HepG2 (cell line): ENCODE measurements around the gene CNPPD1. TPM values are rescaled to one million over a fixed set of nuclear protein-coding genes. Genes with fewer than 3 reads are reported as not detected.
A peak's percentile ranks its signal among the peaks of the same experiment; 100 is the strongest.

ENCODE experiments used
- ADNP ChIP-seq: sonication (generic); formaldehyde crosslinking; IDR thresholded peaks from 2 replicates; pipeline ENCODE4 v1.4.0; 2020; ENCODE audit warnings: missing genetic modification reagents
- ASH2L ChIP-seq: fragments of 300-600, 200-600 bp; sonication (generic); IDR thresholded peaks from 2 replicates; pipeline ENCODE4 v1.7.0; 2017; ENCODE audit warnings: low read depth, mild to moderate bottlenecking, moderate library complexity, mixed read lengths, low read length; ENCODE audit not compliant: insufficient read length
- ATF1 ChIP-seq: IDR thresholded peaks from 2 replicates; pipeline ENCODE4 v1.6.1; 2016; ENCODE audit warnings: mild to moderate bottlenecking, control low read depth
- CREM ChIP-seq, 2 experiments: sonication (generic) in 1 of 2; formaldehyde crosslinking in 1 of 2; IDR thresholded peaks; 2 replicates each; pipeline versions ENCODE4 v1.4.0 to v1.6.1; 2016 to 2020; ENCODE audit warnings: antibody characterized with exemption in 1 of 2, mild to moderate bottlenecking in 1 of 2, missing genetic modification reagents in 1 of 2
- MEIS1 ChIP-seq: sonication (generic); formaldehyde crosslinking; IDR thresholded peaks from 2 replicates; pipeline ENCODE4 v1.9.0; 2021; ENCODE audit warnings: mild to moderate bottlenecking, missing genetic modification reagents, moderate library complexity, borderline replicate concordance
- MYC ChIP-seq: sonication (generic); formaldehyde crosslinking; IDR thresholded peaks from 2 replicates; pipeline ENCODE4 v1.9.0; 2021; ENCODE audit warnings: missing genetic modification reagents, borderline replicate concordance
- PLRG1 ChIP-seq: fragments of 450-650 bp; conservative IDR thresholded peaks from 2 replicates; pipeline ENCODE4 v1.6.1; 2016
- RXRB ChIP-seq: IDR thresholded peaks from 2 replicates; pipeline ENCODE4 v1.6.1; 2016; ENCODE audit warnings: borderline replicate concordance, missing genetic modification reagents, missing compliant biosample characterization
- SMAD1 ChIP-seq: sonication (generic); formaldehyde crosslinking; IDR thresholded peaks from 2 replicates; pipeline ENCODE4 v1.4.0; 2020; ENCODE audit warnings: missing genetic modification reagents, low read depth, mild to moderate bottlenecking, borderline replicate concordance
- SUZ12 ChIP-seq: fragments of 150-350 bp; IDR thresholded peaks from 2 replicates; pipeline ENCODE4 v1.6.1; 2014; ENCODE audit warnings: low read depth, low read length
- TAF1 ChIP-seq: sonication (generic); formaldehyde crosslinking; IDR thresholded peaks from 2 replicates; pipeline ENCODE4 v1.4.0; 2020; ENCODE audit warnings: missing genetic modification reagents
- TOE1 ChIP-seq: sonication (generic); formaldehyde crosslinking; IDR thresholded peaks from 2 replicates; pipeline ENCODE4 v1.4.0; 2020; ENCODE audit warnings: mild to moderate bottlenecking, missing genetic modification reagents
- TRAFD1 ChIP-seq: sonication (generic); formaldehyde crosslinking; IDR thresholded peaks from 2 replicates; pipeline ENCODE4 v1.5.1; 2020; ENCODE audit warnings: missing genetic modification reagents, mild to moderate bottlenecking, borderline replicate concordance
- ZBTB1 ChIP-seq: sonication (generic); formaldehyde crosslinking; IDR thresholded peaks from 2 replicates; pipeline ENCODE4 v1.4.0; 2020; ENCODE audit warnings: missing genetic modification reagents, borderline replicate concordance
- ZBTB7A ChIP-seq: sonication (generic); formaldehyde crosslinking; IDR thresholded peaks from 2 replicates; pipeline ENCODE4 v1.8.0; 2022; ENCODE audit warnings: mild to moderate bottlenecking, missing genetic modification reagents
- ZFP1 ChIP-seq: IDR thresholded peaks from 2 replicates; pipeline ENCODE4 v1.6.1; 2016
- ZMYM2 ChIP-seq: sonication (generic); formaldehyde crosslinking; IDR thresholded peaks from 2 replicates; pipeline ENCODE4 v1.8.0; 2022; ENCODE audit warnings: mild to moderate bottlenecking, missing genetic modification reagents
- ZNF274 ChIP-seq: sonication (generic); formaldehyde crosslinking; IDR thresholded peaks from 2 replicates; pipeline ENCODE4 v1.5.1; 2020; ENCODE audit warnings: mild to moderate bottlenecking, missing genetic modification reagents
- ZNF329 ChIP-seq: sonication (generic); formaldehyde crosslinking; IDR thresholded peaks from 2 replicates; pipeline ENCODE4 v1.9.0; 2021; ENCODE audit warnings: low read depth, mild to moderate bottlenecking, missing genetic modification reagents
- ZNF333 ChIP-seq: sonication (generic); formaldehyde crosslinking; IDR thresholded peaks from 2 replicates; pipeline ENCODE4 v1.4.0; 2020; ENCODE audit warnings: mild to moderate bottlenecking, missing genetic modification reagents, borderline replicate concordance
- ZNF557 ChIP-seq: sonication (generic); formaldehyde crosslinking; IDR thresholded peaks from 2 replicates; pipeline ENCODE4 v1.4.0; 2020; ENCODE audit warnings: missing genetic modification reagents
- polyA plus RNA-seq, 8 experiments: library from polyadenylated mRNA; depleted of rRNA in 3 of 8; stranded (reverse) in 7 of 8; unstranded in 1 of 8; fragments of >200 nt; fragmentation: Illumina TruSeq in 4 of 8; extraction: Trizol in 4 of 8; gene quantifications; 2 replicates each; pipeline versions ENCODE4 v1.2.1 to v1.2.3, GENCODE V29; 2011 to 2016; ENCODE audit warnings: low read depth in 4 of 8, missing spikeins in 1 of 8, mixed read lengths in 1 of 8; ENCODE audit not compliant: insufficient read depth in 1 of 8
- total RNA-seq, 5 experiments: library from RNA; depleted of rRNA; stranded (reverse); fragments of >200 nt; fragmentation: Illumina TruSeq; extraction: Trizol; gene quantifications; 2 replicates each; pipeline ENCODE4 v1.2.3, GENCODE V29; 2016; ENCODE audit warnings: low read depth in 1 of 5
- TF ChIP-seq, protein P1 (sequence below): sonication (generic); formaldehyde crosslinking; IDR thresholded peaks from 2 replicates; pipeline ENCODE4 v1.4.0; 2020; ENCODE audit warnings: missing genetic modification reagents
- TF ChIP-seq, protein P2 (sequence below): sonication (generic); formaldehyde crosslinking; IDR thresholded peaks from 2 replicates; pipeline ENCODE4 v1.4.0; 2020; ENCODE audit warnings: missing genetic modification reagents
- TF ChIP-seq, protein P3 (sequence below): sonication (generic); formaldehyde crosslinking; IDR thresholded peaks from 2 replicates; pipeline ENCODE4 v1.8.1; 2023; ENCODE audit warnings: mild to moderate bottlenecking, missing genetic modification reagents

The CNPPD1 gene
- total and polyA plus RNA-seq, 2 of the 13 experiments (the other 11 are each of a cell fraction or from before 2014, with no cell fraction given) = 35.5 to 49.4 TPM

GRCh38 chr2:219177552-219178376 lies 1.0 kb upstream of the CNPPD1 start, which contains the start of gene RETREG2 (continued):
- no peak for TF ChIP-seq TRAFD1
- TF ChIP-seq ZMYM2 = no peak
- TF ChIP-seq, protein P1, sequence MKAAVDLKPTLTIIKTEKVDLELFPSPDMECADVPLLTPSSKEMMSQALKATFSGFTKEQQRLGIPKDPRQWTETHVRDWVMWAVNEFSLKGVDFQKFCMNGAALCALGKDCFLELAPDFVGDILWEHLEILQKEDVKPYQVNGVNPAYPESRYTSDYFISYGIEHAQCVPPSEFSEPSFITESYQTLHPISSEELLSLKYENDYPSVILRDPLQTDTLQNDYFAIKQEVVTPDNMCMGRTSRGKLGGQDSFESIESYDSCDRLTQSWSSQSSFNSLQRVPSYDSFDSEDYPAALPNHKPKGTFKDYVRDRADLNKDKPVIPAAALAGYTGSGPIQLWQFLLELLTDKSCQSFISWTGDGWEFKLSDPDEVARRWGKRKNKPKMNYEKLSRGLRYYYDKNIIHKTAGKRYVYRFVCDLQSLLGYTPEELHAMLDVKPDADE = no peak
- TF ChIP-seq SMAD1 = no peak; the same call in 1 of the 2 replicates
- peak; percentile 43 for TF ChIP-seq ASH2L
- 0 out of 2 replicates have a peak, but pooled peaks have one; percentile 1 for TF ChIP-seq ZFP1
- TF ChIP-seq MYC (CRISPR knock-in tag) = peak; percentile 70
- TF ChIP-seq ADNP (CRISPR knock-in tag) = no peak
- TF ChIP-seq ZNF329 (CRISPR knock-in tag) = peak; percentile 63
- TF ChIP-seq ZNF333 (CRISPR knock-in tag) = peak; percentile 47; the same call in 1 of the 2 replicates
- no peak for TF ChIP-seq PLRG1
- TF ChIP-seq, protein P2, sequence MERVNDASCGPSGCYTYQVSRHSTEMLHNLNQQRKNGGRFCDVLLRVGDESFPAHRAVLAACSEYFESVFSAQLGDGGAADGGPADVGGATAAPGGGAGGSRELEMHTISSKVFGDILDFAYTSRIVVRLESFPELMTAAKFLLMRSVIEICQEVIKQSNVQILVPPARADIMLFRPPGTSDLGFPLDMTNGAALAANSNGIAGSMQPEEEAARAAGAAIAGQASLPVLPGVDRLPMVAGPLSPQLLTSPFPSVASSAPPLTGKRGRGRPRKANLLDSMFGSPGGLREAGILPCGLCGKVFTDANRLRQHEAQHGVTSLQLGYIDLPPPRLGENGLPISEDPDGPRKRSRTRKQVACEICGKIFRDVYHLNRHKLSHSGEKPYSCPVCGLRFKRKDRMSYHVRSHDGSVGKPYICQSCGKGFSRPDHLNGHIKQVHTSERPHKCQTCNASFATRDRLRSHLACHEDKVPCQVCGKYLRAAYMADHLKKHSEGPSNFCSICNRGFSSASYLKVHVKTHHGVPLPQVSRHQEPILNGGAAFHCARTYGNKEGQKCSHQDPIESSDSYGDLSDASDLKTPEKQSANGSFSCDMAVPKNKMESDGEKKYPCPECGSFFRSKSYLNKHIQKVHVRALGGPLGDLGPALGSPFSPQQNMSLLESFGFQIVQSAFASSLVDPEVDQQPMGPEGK (CRISPR knock-in tag) = peak; percentile 73
- no peak for TF ChIP-seq SUZ12
- TF ChIP-seq ZBTB7A (CRISPR knock-in tag) = peak; percentile 71; the same call in 1 of the 2 replicates
- peak; percentile 92 for TF ChIP-seq ZNF557 (CRISPR knock-in tag)
- TF ChIP-seq, protein P3, sequence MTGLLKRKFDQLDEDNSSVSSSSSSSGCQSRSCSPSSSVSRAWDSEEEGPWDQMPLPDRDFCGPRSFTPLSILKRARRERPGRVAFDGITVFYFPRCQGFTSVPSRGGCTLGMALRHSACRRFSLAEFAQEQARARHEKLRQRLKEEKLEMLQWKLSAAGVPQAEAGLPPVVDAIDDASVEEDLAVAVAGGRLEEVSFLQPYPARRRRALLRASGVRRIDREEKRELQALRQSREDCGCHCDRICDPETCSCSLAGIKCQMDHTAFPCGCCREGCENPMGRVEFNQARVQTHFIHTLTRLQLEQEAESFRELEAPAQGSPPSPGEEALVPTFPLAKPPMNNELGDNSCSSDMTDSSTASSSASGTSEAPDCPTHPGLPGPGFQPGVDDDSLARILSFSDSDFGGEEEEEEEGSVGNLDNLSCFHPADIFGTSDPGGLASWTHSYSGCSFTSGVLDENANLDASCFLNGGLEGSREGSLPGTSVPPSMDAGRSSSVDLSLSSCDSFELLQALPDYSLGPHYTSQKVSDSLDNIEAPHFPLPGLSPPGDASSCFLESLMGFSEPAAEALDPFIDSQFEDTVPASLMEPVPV (CRISPR knock-in tag) = peak; percentile 23
- TF ChIP-seq ZBTB1 (CRISPR knock-in tag) = no peak
- no peak for TF ChIP-seq ATF1 (CRISPR knock-in tag)
- no peak; the same call in 1 of the 2 replicates for TF ChIP-seq CREM (IDR thresholded peaks at IDR 0.05)
- TF ChIP-seq CREM (CRISPR knock-in tag; IDR thresholded peaks at IDR 0.05) = no peak
- TF ChIP-seq TOE1 (CRISPR knock-in tag) = no peak
- TF ChIP-seq TAF1 (CRISPR knock-in tag) = peak; percentile 87
- TF ChIP-seq MEIS1 (CRISPR knock-in tag) = 0 out of 2 replicates have a peak, but pooled peaks have one; percentile 70
- peak; percentile 47; the same call in 1 of the 2 replicates for TF ChIP-seq RXRB
- peak; percentile 82 for TF ChIP-seq ZNF274
